22Rv1 (cell line): ENCODE measurements around the gene SLC6A19.

ENCODE experiments used
- H3K27ac ChIP-seq: fragments of 450-650 bp; 2 replicates; pipeline ENCODE4 v1.5.1; 2017
- CTCF ChIP-seq: fragments of 450-650 bp; IDR thresholded peaks from 2 replicates; pipeline ENCODE4 v1.5.1; 2017; ENCODE audit warnings: mild to moderate bottlenecking
- ZFX ChIP-seq: fragments of 450-650 bp; IDR thresholded peaks from 2 replicates; pipeline ENCODE4 v1.6.1; 2017; ENCODE audit warnings: antibody characterized with exemption, borderline replicate concordance

Gene SLC6A19

GRCh38 chr5:1177826-1178528 lies 23.4 kb upstream of the SLC6A19 start:
- no peak for TF ChIP-seq ZFX
- TF ChIP-seq CTCF: no peak
- H3K27ac ChIP-seq: no peak overlapping the region

DNA sequence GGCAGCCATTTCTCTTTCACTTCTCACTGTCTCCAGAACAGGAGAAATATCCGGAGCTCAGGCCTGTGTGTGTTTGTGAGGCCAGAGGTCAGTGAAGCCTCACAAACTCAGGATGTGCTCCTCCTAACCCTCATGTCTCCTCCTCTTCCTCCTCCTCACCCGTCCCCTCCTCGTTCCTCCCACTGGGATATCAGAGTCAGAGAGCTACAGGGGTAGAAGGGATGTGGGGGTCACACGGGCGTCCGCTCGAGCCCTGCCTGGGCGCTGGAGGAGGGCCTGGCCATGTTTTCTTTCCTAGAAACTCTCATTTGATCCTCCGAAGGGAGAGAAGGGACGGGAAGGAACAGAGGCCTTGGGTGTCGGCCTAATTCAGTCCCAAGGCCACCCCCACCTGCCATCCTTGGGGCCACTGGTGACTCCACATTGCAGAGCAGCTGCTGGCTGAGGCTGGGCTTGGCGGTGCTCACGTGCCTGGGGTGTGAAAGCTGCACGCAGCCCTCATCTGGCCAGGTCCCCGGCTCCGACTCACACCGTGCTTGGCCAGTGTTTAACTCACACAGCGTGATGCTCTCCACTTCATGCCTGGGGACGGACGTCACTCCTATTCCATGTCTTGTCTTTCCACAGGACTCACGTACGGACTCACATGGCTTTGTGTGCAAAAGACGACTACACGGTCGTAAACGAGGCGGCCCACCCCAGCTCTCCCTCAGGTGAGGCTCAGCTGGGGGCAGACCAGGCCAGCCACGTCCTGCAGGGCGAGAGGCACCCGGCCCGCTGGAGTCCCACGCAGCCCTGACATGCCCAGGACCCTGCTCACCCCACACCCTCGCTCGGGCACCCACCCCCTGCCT lies 22.6 kb upstream of the SLC6A19 start:
- H3K27ac ChIP-seq: no peak overlapping the region
- no peak for TF ChIP-seq CTCF
- TF ChIP-seq ZFX: no peak

GRCh38 chr5:1179383-1179715 lies 22.0 kb upstream of the SLC6A19 start:
- no peak overlapping the region for H3K27ac ChIP-seq

GRCh38 chr5:1180096-1180495 lies 21.3 kb upstream of the SLC6A19 start:
- TF ChIP-seq CTCF (no peak), ZFX (no peak)
- no peak overlapping the region for H3K27ac ChIP-seq

More at GRCh38 chr5:1179383-1179715, 22.0 kb upstream of the SLC6A19 start:
- TF ChIP-seq ZFX (no peak), CTCF (no peak)

GRCh38 chr5:1180841-1181271 lies 20.5 kb upstream of the SLC6A19 start:
- no peak for TF ChIP-seq CTCF
- no peak for TF ChIP-seq ZFX
- no peak overlapping the region for H3K27ac ChIP-seq

- no peak overlapping the region for H3K27ac ChIP-seq
- no peak for TF ChIP-seq ZFX
- TF ChIP-seq CTCF: no peak
Observed at GRCh38 chr5:1181451-1182359, 19.7 kb upstream of the SLC6A19 start.
